ENCODE measurements around the gene POP5.
"Not testable (repeated sequence)": the region's sequence is repeated elsewhere in the genome, so short reads cannot be mapped to it uniquely, and the experiment has no call there.

Gene POP5

GRCh38 chr12:120536064-120536791, 45.0 kb downstream of the POP5 start:
- no peak for DNase-seq (ENCODE audit: low read depth)

GRCh38 chr12:120534703-120535655, 46.2 kb downstream of the POP5 start:
- peak; percentile 10 for DNase-seq (ENCODE audit: low read depth)

GRCh38 chr12:120534203-120534702, 46.9 kb downstream of the POP5 start, which contains the start of gene RNF10:
TSS of gene RNF10 (plus strand) at chr12:120534356. CDS start at chr12:120534812, 456 bp downstream.
- DNase-seq (ENCODE audit: low read depth) = peak; percentile 32

DNA sequence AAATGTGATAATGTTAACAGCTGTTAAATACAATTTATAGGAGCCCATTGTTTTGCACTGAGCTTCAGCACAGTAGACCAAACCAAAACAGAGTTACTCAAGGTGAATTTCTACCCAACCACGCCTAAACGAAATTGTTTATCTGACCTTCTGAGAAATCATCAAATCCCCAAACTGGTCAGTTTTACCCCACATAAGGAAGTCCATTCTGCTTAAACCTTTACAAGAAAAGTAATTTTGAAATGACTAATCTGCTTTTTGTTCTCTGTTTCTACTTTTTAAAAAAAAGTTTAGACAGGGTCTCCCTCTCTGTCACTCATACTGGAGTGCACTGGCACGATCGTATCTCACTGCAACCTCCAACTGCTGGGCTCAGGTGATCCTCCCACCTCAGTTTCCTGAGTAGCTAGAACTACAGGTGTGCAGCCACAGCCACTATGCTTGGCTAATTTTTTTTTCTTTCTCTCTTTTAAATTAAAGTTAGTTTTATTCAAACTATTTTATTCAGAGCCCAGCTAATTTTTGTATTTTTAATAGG, 48.4 kb downstream of the POP5 start:
- no peak for DNase-seq (ENCODE audit: low read depth)

DNA sequence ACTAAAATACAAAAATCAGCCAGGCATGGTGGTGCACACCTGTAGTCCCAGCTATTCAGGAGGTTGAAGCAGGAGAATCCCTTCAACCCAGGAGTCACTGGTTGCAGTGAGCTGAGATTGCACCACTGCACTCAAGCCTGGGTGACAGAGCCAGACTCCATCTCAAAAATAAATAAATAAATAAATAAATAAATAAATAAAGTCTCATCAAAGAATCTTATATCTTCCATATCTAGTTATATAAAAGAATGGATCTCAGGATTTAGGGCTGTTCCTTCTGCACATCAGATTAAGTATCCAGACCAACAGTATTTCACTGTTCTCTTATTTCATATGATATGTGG, 50.8 kb downstream of the POP5 start:
- DNase-seq (ENCODE audit: low read depth) = not testable (repeated sequence)

DNA sequence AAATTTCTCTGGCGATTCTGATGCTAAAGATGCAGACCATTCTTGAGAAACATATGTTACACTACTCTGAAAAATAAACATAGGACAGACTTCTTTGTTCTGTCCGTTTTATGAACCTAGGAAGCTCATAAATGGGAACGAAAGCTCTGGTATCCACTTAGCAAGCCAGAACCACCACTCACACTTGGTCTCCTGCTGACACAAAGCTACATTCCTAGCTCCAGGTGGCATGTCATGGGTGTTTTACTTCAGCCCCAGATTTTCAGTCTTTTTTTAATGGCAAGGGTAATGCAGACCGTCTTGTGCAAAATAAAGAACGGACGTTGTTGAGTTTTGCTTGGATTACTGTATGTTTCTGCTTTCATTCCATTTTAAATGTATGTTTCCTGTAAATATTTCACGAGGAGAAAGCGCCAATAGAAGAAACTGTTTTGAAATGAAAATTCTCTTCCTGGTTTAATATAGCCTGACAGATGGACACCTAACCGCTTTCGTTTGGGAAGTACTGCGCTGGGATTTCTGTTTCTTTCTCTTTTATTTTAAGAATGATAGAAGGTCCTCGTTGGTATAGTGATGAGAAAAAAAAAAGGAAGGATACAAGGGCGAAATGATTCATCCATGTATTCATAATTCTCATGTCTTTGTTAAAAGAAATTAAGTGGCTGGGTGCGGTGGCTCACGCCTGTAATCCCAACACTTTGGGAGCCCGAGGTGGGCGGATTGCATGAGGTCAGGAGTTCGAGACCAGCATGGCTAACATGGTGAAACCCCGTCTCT, 51.4 kb downstream of the POP5 start:
- no peak for DNase-seq (ENCODE audit: low read depth)

DNA sequence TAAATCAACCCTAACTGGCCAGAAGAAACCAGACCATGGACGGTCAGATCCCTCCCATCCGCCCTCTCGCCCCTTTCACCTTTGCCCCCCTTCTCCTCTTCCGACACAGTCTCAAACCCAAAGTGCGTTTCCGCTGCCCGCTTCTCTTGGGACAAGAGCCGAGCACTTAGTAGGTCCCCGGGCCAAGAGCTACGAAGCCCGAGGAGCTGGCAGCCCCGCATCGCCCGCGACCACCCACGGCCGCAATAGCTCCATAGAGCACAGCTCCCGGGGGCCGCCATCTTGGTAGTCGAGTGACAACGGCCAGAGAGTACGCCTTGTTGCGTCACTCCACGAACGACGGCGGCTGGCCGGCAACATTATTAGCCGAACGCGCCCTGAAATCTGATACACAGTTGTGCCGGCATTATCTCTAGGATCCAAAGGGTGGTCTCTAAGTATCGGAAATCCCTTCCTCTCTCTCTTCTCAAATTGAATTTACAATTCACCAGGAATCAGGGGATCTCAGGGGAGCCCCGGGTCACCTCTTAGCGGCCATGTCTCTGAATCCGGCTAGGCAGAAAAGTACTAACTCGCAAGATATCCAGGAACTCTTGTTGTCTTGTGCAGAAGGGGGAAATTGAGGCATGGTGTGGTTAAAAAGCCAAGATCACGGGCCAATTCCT, 52.2 kb downstream of the POP5 start, which contains the start of gene COQ5:
Gene COQ5 (minus strand): TSS at position 298 of the 665 bp plus-strand sequence. CDS start 17 bp downstream, at position 281.
- DNase-seq (ENCODE audit: low read depth) = peak; percentile 64
